Measurements from ENCODE around the gene LPGAT1.

The LPGAT1 gene

GRCh38 chr1:211828584-211829342 lies 1.8 kb downstream of the LPGAT1 start:
- DNase-seq (ENCODE audit: extremely low read depth in 1 of 2, low read depth in 1 of 2): no peak

GRCh38 chr1:211827051-211827450 lies 3.5 kb downstream of the LPGAT1 start:
- no peak for DNase-seq (ENCODE audit: extremely low read depth in 1 of 2, low read depth in 1 of 2)

- no peak for DNase-seq (ENCODE audit: extremely low read depth in 1 of 2, low read depth in 1 of 2)
Measured at GRCh38 chr1:211825980-211826379, 4.6 kb downstream of the LPGAT1 start.

DNA sequence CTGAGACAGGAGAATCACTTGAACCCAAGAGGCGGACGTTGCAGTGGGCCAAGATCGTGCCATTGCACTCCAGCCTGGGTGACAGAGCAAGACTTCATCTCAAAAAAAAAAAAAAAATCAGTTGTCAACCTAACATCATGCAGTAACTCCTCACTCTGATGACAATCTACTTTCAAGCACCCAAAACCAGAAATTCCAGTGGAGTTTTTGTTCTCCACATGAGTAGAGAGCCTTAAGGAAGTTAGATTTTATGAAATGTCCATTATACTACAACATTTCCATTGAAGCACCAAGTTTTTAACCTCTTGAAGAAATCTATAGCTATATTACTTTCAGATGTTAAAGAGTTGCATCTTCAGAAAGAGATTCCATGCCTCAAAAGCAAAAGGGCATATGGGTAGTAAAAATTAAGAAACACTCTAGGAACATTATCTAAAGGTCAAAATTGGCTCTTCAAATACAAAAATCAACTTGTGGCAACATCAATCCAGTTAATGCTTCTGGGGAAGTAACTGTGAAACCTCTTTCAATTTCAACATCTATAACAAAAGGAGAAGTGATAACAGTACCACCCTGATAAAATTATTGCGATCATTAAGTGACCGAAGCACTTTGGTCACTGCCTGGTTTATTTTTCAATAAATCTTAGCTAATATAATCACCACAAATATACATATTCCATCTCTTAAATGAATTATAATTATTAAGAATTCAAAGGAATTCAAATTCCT lies 7.7 kb downstream of the LPGAT1 start:
- no peak for DNase-seq (ENCODE audit: extremely low read depth in 1 of 2, low read depth in 1 of 2)

- no peak for DNase-seq (ENCODE audit: extremely low read depth in 1 of 2, low read depth in 1 of 2)
Measured at GRCh38 chr1:211816586-211816985, 14.0 kb downstream of the LPGAT1 start.

DNA sequence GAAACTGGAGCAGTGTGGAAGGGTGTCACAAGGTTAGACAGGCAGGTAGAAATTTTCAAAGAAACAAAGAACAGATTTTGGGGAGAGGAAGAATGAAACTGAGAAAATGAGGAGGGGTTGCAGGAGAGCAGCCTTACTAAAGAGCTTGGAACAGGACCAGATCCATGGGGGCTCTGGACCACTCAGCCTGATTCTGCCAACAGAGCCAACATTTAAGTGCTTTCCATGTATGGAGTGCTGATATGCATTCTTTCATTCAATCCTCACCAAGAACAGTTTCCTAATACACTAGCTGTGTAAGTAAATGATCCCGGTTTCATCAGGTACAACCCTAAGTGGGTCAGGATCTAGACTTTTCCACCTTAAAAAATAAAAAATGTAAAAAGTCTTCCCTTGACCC lies 16.2 kb downstream of the LPGAT1 start:
- no peak for DNase-seq (ENCODE audit: extremely low read depth in 1 of 2, low read depth in 1 of 2)

DNA sequence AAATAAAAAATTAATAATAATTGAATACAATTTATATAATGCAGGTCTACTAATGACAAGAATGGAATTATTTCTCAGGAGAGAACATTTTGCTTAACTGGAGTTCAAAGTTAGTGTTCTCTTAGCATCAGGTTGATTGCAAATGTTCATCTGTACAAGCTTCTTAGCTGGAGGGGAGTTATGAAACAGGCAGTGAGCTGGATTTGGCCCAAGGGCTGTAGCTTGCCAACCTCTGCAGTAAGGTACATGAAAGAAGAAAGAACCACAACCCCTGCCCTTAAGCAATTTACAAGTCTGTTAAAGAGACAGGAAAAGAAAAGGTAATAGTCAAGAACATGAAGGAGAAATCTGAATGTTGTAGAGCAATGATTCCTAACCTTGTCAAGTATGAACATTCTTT lies 17.0 kb downstream of the LPGAT1 start:
- DNase-seq (ENCODE audit: extremely low read depth in 1 of 2, low read depth in 1 of 2): no peak

GRCh38 chr1:211812584-211812983 lies 18.0 kb downstream of the LPGAT1 start:
- no peak for DNase-seq (ENCODE audit: extremely low read depth in 1 of 2, low read depth in 1 of 2)

GRCh38 chr1:211811848-211812247 lies 18.7 kb downstream of the LPGAT1 start:
- DNase-seq (ENCODE audit: extremely low read depth in 1 of 2, low read depth in 1 of 2): no peak

DNA sequence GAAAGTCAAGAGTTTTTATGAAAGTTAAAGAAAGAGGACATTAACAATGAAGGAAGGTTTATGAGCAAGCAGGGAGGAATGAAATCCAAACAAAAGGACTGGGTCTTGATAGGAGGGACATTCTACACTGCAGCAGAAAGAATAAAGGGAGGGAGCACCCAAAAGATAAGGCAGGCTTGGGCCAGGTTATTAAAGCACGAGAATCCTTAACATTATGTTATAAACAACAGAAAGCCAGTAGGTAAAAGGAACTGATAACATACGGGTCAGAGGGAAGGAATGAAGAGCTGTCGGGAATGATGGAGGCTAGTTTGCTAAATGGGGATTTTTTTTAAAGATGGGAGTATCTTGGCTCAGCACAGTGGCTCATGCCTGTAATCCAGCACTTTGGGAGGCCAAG lies 19.4 kb downstream of the LPGAT1 start:
- DNase-seq (ENCODE audit: extremely low read depth in 1 of 2, low read depth in 1 of 2): no peak

DNA sequence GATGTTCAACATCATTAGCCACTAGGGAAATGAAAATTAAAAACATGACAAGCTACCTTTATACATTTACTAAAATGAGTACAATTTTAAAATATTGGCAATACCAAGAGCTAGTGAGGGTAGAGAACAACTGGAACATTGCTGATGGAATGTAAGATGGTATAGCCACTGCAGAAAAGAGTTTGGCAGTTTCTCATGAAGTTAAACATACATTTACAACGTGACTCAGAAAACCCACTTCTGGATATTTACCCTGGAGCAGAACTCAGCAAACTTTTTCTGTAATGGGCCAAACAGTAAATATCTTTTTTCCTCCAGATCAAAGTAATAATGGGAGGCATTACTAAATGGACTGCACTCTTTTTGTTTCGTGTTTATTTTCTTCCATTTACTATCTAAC lies 22.1 kb downstream of the LPGAT1 start:
- DNase-seq (ENCODE audit: extremely low read depth in 1 of 2, low read depth in 1 of 2): no peak

DNA sequence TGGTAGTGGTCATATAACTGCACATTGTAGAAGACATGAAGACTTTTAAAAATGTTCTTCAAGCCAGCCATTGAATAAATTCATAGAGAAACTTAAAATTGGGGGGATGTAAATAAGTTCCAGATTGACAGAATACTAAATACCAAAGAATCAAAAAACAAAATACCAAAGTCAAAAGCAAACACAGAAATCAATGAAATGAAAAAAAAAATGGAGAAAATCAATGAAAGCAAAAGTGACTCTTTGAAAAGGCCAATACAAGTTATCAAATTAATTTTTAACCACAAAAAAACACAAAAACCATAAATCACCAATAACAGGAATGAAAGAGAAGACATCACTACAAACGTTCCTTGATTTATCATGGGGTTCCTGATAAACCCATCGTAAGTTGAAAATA lies 25.6 kb downstream of the LPGAT1 start:
- DNase-seq (ENCODE audit: extremely low read depth in 1 of 2, low read depth in 1 of 2): no peak

DNA sequence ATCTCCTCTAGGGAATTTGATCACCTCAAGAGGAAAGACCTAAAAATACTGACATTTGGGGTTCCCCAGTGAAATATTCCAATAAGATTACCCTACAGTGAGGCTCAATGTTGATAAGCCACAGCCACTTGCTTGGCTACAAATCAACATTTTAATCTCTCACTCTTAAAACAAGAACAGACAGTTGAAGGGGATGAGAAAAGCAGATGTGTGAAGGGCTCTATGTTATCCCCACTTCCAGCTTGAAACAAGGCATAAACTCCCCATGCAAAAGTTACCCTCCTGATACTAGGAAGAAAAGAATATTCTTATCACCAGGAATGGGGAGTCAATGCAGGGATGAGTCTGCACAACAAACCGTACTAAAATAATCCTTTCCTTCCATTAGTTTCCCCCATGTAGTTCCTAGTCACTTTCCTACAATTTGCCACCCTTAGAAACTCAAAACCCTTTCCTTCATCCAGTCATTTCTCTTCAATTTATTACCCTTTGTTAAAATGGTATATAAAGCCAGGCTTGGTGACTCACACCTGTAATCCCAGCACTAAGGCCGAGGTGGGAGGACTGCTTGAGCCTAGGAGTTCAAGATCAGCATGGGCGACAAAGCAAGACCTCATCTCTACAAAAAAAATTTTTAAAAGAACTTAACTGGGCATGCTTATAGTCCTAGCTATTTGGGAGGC lies 29.5 kb downstream of the LPGAT1 start:
- no peak for DNase-seq (ENCODE audit: extremely low read depth in 1 of 2, low read depth in 1 of 2)

DNA sequence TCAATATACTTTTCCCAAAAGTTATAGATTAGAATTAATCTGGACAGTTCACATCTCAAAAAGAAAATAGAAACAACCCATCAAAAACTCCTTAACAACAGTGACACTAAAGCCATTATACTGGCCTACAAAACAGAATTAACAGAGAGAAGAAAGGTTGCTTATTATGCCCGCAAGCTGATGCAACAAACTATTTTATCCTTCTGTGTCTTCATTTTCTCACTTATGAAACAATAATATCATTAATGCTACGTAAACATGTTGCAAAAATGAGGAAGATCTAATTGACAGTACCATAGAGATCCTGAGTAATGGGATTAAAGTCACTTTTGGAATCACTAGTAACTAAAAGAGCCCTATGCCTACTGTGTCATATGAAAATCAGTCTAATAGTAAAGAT lies 32.6 kb downstream of the LPGAT1 start:
- no peak for DNase-seq (ENCODE audit: extremely low read depth in 1 of 2, low read depth in 1 of 2)

- DNase-seq (ENCODE audit: extremely low read depth in 1 of 2, low read depth in 1 of 2): no peak
Measured at GRCh38 chr1:211791979-211792378, 38.6 kb downstream of the LPGAT1 start.

DNA sequence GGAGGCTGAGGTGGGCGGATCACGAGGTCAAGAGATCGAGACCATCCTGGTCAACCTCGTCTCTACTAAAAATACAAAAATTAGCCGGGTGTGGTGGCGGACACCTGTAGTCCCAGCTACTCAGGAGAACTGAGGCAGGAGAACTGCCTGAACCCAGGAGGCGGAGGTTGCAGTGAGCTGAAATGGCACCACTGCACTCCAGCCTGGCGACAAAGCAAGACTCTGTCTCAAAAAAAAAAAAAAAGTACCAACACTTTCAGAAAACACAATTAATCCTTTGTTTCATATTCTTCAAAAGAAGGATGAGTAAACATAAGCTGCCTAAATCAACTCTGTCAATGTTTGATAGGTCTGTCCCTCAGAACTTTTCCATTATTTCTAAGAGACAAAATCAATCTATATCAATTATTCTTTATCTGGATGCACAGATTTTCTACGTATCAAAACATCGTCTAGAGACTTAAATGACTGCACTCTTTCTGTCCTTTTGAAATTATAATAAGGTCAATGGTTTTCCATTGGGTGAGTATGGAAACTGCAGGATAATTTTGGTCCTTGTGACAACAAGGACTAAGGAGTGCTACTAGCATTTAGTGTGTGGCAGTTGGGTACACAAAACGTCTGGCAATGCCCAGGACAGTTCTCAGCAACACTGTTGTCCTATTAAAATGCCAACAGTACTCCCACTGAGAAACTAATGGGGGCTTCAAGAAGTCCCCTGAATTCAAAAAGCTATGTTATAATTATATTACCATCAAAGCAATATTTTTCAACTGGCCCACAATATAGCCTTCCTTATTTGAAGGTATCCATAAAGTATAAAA lies 40.7 kb downstream of the LPGAT1 start:
- no peak for DNase-seq (ENCODE audit: extremely low read depth in 1 of 2, low read depth in 1 of 2)

DNA sequence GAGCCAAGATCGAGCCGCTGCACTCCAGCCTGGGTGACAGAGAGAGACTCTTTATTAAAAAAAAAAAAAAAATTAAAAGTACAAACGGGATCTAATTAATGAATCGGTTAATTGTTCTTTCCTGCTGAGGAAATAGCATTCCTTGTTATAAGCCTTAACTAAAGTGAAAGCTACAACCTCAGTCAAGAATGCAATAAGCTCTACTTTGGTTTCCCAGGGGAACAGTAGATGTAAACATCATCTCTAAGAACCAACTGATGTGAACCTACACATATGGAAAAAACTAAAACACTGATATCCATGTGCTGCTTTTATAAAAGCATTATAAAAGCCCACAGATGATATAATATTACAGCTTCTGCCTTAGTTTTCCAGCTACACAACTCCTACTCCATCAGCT lies 41.9 kb downstream of the LPGAT1 start:
- no peak for DNase-seq (ENCODE audit: extremely low read depth in 1 of 2, low read depth in 1 of 2)

DNA sequence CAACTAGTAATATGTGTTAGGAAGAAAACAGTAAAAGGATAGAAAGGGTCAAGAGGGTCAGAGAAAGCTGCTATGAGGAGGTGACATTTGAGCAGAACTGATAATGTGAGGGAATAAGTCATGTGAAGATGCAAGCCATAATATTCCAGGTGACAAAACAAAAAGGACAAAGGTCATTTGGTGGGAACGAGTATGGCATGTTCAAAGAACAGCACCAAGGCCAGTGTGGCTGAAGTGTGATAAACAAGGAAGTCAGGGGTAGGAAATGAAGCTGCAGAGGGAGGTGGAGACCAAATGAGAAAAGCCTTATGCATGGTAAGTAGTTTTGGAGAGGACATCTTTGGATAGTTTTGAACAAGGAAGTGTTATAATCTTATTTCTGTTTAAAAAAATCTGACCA lies 46.7 kb downstream of the LPGAT1 start:
- no peak for DNase-seq (ENCODE audit: extremely low read depth in 1 of 2, low read depth in 1 of 2)

GRCh38 chr1:211783266-211783665 lies 47.3 kb downstream of the LPGAT1 start:
- no peak for DNase-seq (ENCODE audit: extremely low read depth in 1 of 2, low read depth in 1 of 2)

DNA sequence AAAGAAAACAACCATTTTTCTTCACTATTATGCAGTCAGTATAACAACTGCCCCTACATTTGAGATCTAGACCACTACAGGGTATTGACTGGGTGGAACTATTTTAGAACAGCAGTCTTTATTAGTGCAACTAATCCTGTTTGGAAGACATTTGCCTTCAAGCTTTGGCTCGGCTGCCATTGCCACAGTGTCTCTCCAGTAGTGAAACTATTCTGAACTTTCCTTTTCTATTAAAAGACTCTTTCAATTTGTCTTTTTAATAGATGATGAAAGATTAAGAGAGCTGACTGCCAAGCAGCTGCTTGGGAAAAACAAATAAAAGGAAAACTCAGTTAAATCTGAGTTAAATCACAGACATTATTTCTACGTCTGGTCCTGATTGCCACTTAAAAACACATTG lies 49.3 kb downstream of the LPGAT1 start:
- DNase-seq (ENCODE audit: extremely low read depth in 1 of 2, low read depth in 1 of 2): no peak

DNA sequence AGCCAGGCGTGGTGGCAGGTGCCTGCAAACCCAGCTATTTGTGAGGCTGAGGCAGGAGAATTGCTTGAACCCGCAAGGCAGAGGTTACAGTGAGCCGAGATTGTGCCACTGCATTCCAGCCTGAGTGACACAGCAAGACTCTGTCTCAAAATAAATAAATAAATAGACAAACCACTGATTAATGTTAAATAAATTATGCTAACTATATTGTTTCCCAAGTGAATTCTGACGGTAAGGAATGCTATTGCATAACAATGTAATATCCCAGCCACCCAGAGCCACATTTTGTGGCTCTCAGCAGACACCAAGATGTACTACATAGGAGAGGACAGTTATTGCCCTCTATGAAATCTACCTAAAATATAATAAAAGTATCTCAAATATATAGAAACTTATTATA lies 55.4 kb downstream of the LPGAT1 start:
- DNase-seq (ENCODE audit: extremely low read depth in 1 of 2, low read depth in 1 of 2): no peak

Data from activated CD8-positive, alpha-beta memory T cell treated with anti-CD3 and anti-CD28 coated beads for 1 hour (primary cell).